Aorta (tissue), 5 donors: ENCODE measurements around the gene EFCAB8. TPM values are rescaled to one million over a fixed set of nuclear protein-coding genes. Genes with fewer than 3 reads are reported as not detected.
A peak's percentile ranks its signal among the peaks of the same experiment; 100 is the strongest.

Source experiments
- ATAC-seq: fragments of 200-7000 bp; cut with Tn5 transposase; one replicate; pipeline ENCODE4 v1.9.1; 2022; ENCODE audit warnings: moderate library complexity; ENCODE audit not compliant: low FRiP score
- DNase-seq, 2 donors: peaks; one replicate each; pipeline ENCODE4 v3.0.0-alpha.2; 2020
- H3K27ac ChIP-seq, 2 donors: one replicate each; pipeline ENCODE4 v1.5.1; 2013; ENCODE audit warnings: low read length in 2 of 2, mild to moderate bottlenecking in 2 of 2, moderate library complexity in 2 of 2, control low read depth in 1 of 2, inconsistent platforms in 1 of 2, low read depth in 1 of 2
- H3K27me3 ChIP-seq, 2 donors: one replicate each; pipeline ENCODE4 v1.6.1; 2013; ENCODE audit warnings: control low read depth in 1 of 2, low read length in 1 of 2, mild to moderate bottlenecking in 1 of 2, moderate library complexity in 1 of 2; ENCODE audit not compliant: insufficient read depth in 2 of 2, control insufficient read depth in 1 of 2
- H3K36me3 ChIP-seq, 2 donors: one replicate each; pipeline ENCODE4 v1.6.1; 2013; ENCODE audit warnings: control low read depth in 1 of 2, low read length in 1 of 2, mild to moderate bottlenecking in 1 of 2; ENCODE audit not compliant: insufficient read depth in 2 of 2, control insufficient read depth in 1 of 2
- H3K4me1 ChIP-seq, 2 donors: one replicate each; pipeline ENCODE4 v1.6.1; 2013; ENCODE audit warnings: low read length in 2 of 2, control low read depth in 1 of 2, mild to moderate bottlenecking in 1 of 2, moderate library complexity in 1 of 2; ENCODE audit not compliant: insufficient read depth in 2 of 2, control insufficient read depth in 1 of 2
- H3K4me3 ChIP-seq, 2 donors: one replicate each; pipeline ENCODE4 v1.5.1; 2013; ENCODE audit warnings: low read length in 2 of 2, control low read depth in 1 of 2, mild to moderate bottlenecking in 1 of 2
- H3K9me3 ChIP-seq: one replicate; pipeline ENCODE4 v1.6.1; 2013; ENCODE audit warnings: mild to moderate bottlenecking, low read length; ENCODE audit not compliant: control insufficient read depth
- WGBS, 2 donors: extraction: QIAGEN DNeasy Blood & Tissue Kit; methylation state at CpG; one replicate each; pipeline ENCODE4 v1.1.7; 2013; 5-methylcytosine and 5-hydroxymethylcytosine counted together
- intact Hi-C, 2 donors: fragments of 100-400 bp; cut with DNase I; formaldehyde crosslinking; loops; one replicate each; pipeline versions ENCODE4 v1.14.2 to v1.15.0; 2022
- polyA plus RNA-seq, 2 donors: library from polyadenylated mRNA; stranded (reverse); fragments of 200-250 nt; gene quantifications; one replicate each; pipeline ENCODE4 v1.2.3, GENCODE V29; 2013
- total RNA-seq, 2 donors: library from RNA; stranded (reverse); fragmentation: NEBNext Ultra II Directional; extraction: Animal tissue kit (Norgen Biotek cat#: 25700); gene quantifications; one replicate each; pipeline ENCODE4 v1.2.1, GENCODE V29; 2021
- donor health status: healthy with polysubstance abuse.
- donor health status: Bipolar disorder and iron deficiency.
- donor health status: DM: no; HTN: no; CAD: no.
- donor health status: DM: no; HTN: no; CAD: no.
- donor health status: DM: yes; HTN: yes; CAD: no.

The EFCAB8 gene
- total and polyA plus RNA-seq, 4 donors, result 0.13 to 1.1 (median 0.81) TPM; not detected in 1

DNA sequence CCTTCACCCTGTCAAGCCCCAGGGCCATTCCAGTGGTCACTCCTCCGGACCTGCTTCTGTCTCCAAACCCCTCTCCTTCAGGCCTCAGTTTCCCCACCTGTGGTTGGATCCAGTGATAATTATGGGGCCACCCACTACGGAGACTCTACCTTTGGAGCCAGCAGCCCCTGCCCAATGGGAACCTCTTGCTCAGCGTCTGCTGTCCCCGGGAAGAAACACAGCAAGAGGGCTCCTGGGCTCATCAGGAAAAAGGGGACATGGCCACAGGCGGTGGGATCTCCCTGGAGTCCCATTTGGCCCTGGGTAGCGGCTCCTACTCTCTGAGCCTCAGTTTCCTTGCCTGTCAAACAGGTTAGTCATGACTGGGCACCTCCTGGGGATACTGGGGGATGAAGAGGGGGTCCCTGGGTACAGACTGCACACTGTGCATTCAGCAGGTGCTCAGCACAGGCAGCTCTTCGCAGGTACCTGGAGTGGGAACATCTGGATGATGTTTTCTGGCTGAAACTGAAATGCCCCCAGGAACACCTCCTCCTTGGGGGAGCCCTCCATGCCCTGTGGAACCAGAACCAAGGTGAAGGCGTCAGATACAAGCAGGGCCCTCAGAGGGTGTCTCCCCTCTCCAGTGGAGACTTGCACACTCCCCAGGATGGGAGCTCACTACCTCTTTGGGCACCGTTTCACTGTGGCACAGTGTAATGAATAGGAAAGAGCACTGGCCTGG is 126.1 kb downstream of the EFCAB8 start:
- no peaks in the 10 kb centered on the region for H3K36me3 ChIP-seq
- intact Hi-C loops, result no loop called here
- no peak overlapping the region for H3K4me3 ChIP-seq
- no peaks in the 10 kb centered on the region for H3K27me3 ChIP-seq
- no peak overlapping the region for H3K27ac ChIP-seq
- H3K9me3 ChIP-seq, result no peaks in the 10 kb centered on the region
- WGBS, 2 donors, result 79 to 82% methylated on average over 9 of the region's 9 CpGs
- DNase-seq, result peak in 1 of 2 donors; percentile 45
- H3K4me1 ChIP-seq, result no peaks in the 10 kb centered on the region
- ATAC-seq, result no peak

DNA sequence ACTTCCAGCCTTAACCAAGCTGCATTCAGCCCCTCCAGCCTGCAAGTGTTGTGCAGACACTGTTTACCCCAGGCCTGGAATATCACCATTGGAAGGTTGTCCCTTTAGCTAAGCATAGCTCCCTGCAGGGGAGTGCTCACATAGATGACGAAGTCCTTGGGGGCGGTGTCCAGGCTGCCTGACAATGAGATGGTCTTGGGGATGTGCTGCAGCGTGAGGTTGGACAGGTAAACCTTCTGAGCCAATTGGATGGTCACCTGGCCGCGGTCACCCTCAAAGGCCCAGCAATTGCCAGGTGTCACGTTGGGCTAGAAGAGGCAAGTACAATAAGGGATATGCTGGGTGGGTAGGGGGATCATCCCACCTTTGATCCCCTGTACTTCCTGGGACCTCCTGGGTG is 126.9 kb downstream of the EFCAB8 start:
- intact Hi-C loops, result no loop called here
- no peaks in the 10 kb centered on the region for H3K4me1 ChIP-seq
- DNase-seq (peak in 1 of 2 donors; percentile 27), ATAC-seq (no peak)
- H3K36me3 ChIP-seq, result no peaks in the 10 kb centered on the region
- H3K4me3 ChIP-seq, result no peak overlapping the region
- no peak overlapping the region for H3K27ac ChIP-seq
- 86 to 87% methylated on average over 6 of the region's 6 CpGs for WGBS, 2 donors
- peaks cover 2% of the 10 kb centered on the region for H3K9me3 ChIP-seq
- H3K27me3 ChIP-seq, result no peaks in the 10 kb centered on the region

DNA sequence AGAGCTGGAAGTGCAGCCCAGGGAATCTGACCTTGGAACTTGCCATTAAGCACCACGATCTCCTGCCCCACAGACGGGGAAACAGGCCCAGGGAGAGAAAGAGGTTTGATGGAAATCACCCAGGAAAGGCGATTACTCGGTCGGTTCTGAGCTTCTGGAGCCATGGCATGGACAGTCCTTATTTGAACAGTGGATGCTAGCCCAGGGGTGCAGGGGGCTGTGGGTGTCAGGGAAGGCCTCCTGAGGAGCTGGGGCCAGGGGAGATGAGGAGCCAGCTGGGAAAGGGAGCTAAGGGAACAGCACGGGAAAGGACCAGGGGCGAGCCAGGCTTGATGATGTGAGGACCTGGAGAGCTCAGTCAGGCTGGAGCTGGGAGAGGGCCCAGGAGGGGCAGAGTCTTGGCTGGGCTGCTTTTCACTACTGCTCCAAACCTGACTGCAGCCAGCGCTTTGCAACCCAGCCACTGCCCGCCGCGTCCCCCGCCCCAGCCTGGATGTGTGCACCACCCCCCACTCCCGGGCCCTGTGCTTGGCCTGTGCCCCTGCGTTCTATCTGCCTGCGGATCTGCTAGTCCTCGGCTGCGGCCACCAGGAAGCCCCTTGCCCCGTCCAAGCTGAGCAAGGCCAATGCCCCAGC is 127.7 kb downstream of the EFCAB8 start:
- peaks cover 2% of the 10 kb centered on the region for H3K9me3 ChIP-seq
- no peaks in the 10 kb centered on the region for H3K4me1 ChIP-seq
- no peaks in the 10 kb centered on the region for H3K36me3 ChIP-seq
- ATAC-seq (no peak), DNase-seq (peak in 1 of 2 donors; percentile 59)
- 62 to 65% methylated on average over 12 to 18 of the region's 18 CpGs for WGBS, 2 donors
- no peak overlapping the region for H3K27ac ChIP-seq
- no peaks in the 10 kb centered on the region for H3K27me3 ChIP-seq
- intact Hi-C loops, result no loop called here
- H3K4me3 ChIP-seq, result no peak overlapping the region

DNA sequence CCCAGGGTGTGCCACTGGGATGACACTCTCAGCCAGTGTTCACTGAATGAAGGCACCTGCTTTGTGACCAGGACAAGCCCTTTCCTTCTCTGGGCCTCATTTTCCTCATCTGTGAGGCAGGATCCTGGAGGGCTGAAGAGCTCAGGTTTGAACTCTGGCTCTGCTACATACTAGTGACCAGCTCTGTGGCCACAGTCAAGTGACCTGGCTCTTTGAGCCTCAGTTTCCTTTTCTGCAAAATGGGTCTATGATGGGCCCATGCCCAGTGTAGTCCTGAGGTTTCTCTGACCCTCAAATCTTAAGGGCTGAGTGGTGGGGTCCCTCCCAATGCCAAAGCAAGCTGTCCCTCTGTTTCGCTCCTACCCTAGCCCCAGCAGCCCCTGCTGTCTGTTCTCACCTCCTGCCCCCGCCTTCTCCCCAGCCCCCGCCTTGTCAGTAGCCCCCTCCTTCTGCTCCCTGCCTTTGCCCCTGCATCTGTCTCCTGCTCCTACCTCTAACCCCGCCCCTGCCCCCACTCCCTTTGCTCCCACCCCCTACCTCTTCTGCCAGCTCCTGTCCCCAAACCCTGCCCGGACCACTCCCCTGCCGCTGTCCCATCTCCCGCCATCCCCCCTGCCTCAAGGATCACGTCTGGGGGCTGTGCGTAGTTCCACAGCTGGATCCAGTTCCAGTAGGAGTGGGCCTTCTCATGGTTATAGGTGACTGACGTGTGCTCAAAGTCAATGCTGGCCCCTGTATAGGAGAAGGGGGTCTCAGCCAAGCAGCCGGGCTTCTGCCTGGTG is 128.5 kb downstream of the EFCAB8 start:
- Histone ChIP-seq H3K27ac (no peak overlapping the region), H3K9me3 (peaks cover 2% of the 10 kb centered on the region), H3K27me3 (no peaks in the 10 kb centered on the region), H3K4me3 (no peak overlapping the region), H3K36me3 (no peaks in the 10 kb centered on the region), H3K4me1 (no peaks in the 10 kb centered on the region)
- no peak for ATAC-seq
- intact Hi-C loops, result no loop called here
- 81 to 85% methylated on average over 11 of the region's 11 CpGs for WGBS, 2 donors
- no peak for DNase-seq

DNA sequence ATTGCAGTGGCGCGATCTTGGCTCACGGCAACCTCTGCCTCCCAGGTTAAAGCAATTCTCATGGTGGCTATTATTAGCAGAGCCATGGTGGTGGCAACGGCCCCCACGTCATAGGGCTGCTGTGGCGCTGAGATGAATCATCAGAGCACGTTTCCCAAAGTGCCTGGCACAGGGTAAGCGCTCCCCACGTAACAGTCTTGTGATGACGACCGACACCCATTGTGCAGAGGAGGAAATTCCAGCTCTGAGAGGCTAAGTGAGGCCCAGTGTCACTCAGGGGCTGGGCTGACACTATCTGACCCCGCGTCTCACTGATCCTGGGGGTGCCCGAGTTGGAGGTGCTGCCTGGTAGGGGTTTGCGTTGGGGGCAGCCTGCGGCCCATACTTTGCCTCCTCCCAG is 129.3 kb downstream of the EFCAB8 start:
- 70 to 71% methylated on average over 16 of the region's 16 CpGs for WGBS, 2 donors
- H3K4me3 ChIP-seq, result no peak overlapping the region
- no peaks in the 10 kb centered on the region for H3K27me3 ChIP-seq
- DNase-seq (no peak), ATAC-seq (no peak)
- H3K9me3 ChIP-seq, result peaks cover 2% of the 10 kb centered on the region
- H3K36me3 ChIP-seq, result no peaks in the 10 kb centered on the region
- H3K27ac ChIP-seq, result no peak overlapping the region
- intact Hi-C loops, result no loop called here
- H3K4me1 ChIP-seq, result no peaks in the 10 kb centered on the region

DNA sequence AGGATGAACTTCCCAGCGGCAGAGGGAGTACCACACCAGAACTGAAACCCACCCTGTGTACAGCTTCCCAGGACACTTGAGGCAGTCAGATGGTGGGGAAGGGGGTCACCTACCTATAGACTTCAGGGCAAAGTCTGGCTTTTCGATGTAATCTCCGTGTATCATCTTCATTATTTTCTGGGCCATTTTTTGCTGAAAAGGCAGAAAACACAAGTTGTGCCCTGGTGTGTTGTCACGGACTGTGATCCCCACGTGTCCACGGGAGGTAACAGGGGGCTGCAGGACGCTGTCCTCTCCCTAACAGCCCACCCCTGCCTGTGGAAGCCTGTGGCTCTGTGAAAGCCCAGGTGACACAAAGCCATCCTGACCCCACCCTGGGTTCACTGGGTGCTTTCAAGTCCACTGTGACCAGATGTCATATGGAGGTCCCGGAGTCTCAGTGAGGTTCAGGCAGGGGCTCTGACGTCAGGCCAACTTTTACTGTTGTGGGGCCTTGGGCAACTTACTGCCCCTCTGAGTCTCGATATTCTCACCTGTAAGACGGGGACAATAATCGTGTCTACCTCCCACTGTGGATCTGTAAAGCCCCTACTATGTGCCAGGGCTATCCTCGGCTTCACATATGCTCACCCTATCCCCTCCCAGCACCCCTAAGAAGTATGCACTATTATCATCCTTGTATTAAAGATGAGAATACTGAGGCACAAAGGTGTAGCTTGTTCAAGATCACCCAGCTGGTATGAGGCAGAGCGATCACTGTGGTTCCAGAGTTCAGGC is 131.0 kb downstream of the EFCAB8 start:
- intact Hi-C loops, result no loop called here
- no peaks in the 10 kb centered on the region for H3K4me1 ChIP-seq
- H3K36me3 ChIP-seq, result no peaks in the 10 kb centered on the region
- DNase-seq (peak in 1 of 2 donors; percentile 35), ATAC-seq (no peak)
- peaks cover 2% of the 10 kb centered on the region for H3K9me3 ChIP-seq
- no peak overlapping the region for H3K27ac ChIP-seq
- H3K27me3 ChIP-seq, result no peaks in the 10 kb centered on the region
- no peak overlapping the region for H3K4me3 ChIP-seq
- 79 to 86% methylated on average over 14 of the region's 14 CpGs for WGBS, 2 donors

GRCh38 chr20:32990426-32990825 is 131.7 kb downstream of the EFCAB8 start:
- peaks cover 2% of the 10 kb centered on the region for H3K9me3 ChIP-seq
- DNase-seq (peak in 1 of 2 donors; percentile 10), ATAC-seq (no peak)
- H3K4me1 ChIP-seq, result no peaks in the 10 kb centered on the region
- H3K36me3 ChIP-seq, result no peaks in the 10 kb centered on the region
- 14 to 73% methylated on average over 3 of the region's 3 CpGs for WGBS, 2 donors
- no peaks in the 10 kb centered on the region for H3K27me3 ChIP-seq
- H3K27ac ChIP-seq, result no peak overlapping the region
- intact Hi-C loops, result no loop called here
- H3K4me3 ChIP-seq, result no peak overlapping the region

DNA sequence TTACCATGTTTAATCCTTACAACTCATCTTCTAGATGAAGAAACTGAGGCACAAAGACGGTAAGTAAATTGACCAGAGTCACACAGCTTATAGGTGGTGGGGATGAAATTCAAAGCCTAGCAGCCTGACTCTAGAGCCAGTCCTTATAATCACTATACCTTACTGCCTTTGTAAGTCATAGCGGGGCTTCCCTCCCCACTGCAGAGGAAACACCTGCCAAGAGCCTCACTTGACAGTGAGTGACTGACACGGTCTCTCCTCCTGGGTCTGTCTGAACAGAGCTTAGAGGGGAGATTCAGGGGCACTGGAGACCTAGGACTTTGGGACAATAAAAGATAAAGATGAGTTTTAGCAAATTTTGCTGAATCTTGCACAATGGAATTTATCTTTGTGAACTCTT is 132.7 kb downstream of the EFCAB8 start:
- H3K36me3 ChIP-seq, result no peaks in the 10 kb centered on the region
- no peaks in the 10 kb centered on the region for H3K4me1 ChIP-seq
- H3K27me3 ChIP-seq, result no peaks in the 10 kb centered on the region
- intact Hi-C loops, result no loop called here
- H3K27ac ChIP-seq, result no peak overlapping the region
- no peak for ATAC-seq
- WGBS, 2 donors, result 61 to 65% methylated on average over 3 of the region's 3 CpGs
- H3K9me3 ChIP-seq, result peaks cover 4% of the 10 kb centered on the region
- H3K4me3 ChIP-seq, result no peak overlapping the region
- DNase-seq, result peak in 1 of 2 donors; percentile 24
